Lung (tissue), 12 donors: Measurements from ENCODE around the gene USP32. TPM values are rescaled to one million over a fixed set of nuclear protein-coding genes. Genes with fewer than 3 reads are reported as not detected.

Experiments used
- ATAC-seq: fragments of 200-7000 bp; cut with Tn5 transposase; one replicate; pipeline ENCODE4 v1.9.1; 2020; ENCODE audit warnings: moderate number of reproducible peaks; ENCODE audit not compliant: insufficient read depth, low FRiP score
- DNase-seq, 3 donors: peaks; one replicate each; pipeline ENCODE4 v3.0.0-alpha.2; 2013 to 2017
- H3K27ac ChIP-seq, 2 donors: one replicate each; pipeline ENCODE4 v1.5.1; 2013; ENCODE audit warnings: mild to moderate bottlenecking in 2 of 2, moderate library complexity in 2 of 2, control low read depth in 1 of 2, inconsistent platforms in 1 of 2, low read depth in 1 of 2, low read length in 1 of 2
- H3K27me3 ChIP-seq, 3 donors: one replicate each; pipeline ENCODE4 v1.5.1; 2013; ENCODE audit warnings: low read length in 2 of 3; ENCODE audit not compliant: control insufficient read depth in 3 of 3, insufficient read depth in 3 of 3
- H3K36me3 ChIP-seq, 4 donors: one replicate each; pipeline ENCODE4 v1.5.1; 2013; ENCODE audit warnings: low read length in 4 of 4, mild to moderate bottlenecking in 1 of 4, moderate library complexity in 1 of 4; ENCODE audit not compliant: control insufficient read depth in 4 of 4, insufficient read depth in 4 of 4
- H3K4me1 ChIP-seq, 5 donors: one replicate each; pipeline ENCODE4 v1.5.1; 2013; ENCODE audit warnings: low read length in 5 of 5, mild to moderate bottlenecking in 2 of 5, moderate library complexity in 1 of 5; ENCODE audit not compliant: control insufficient read depth in 5 of 5, insufficient read depth in 5 of 5
- H3K4me3 ChIP-seq: one replicate; pipeline ENCODE4 v1.5.1; 2013; ENCODE audit warnings: mild to moderate bottlenecking, control low read depth, moderate library complexity
- H3K9ac ChIP-seq, 2 donors: one replicate each; pipeline ENCODE4 v1.5.1; 2013; ENCODE audit warnings: low read length in 2 of 2, control low read depth in 1 of 2; ENCODE audit not compliant: insufficient read depth in 1 of 2
- H3K9me3 ChIP-seq, 4 donors: one replicate each; pipeline ENCODE4 v1.5.1; 2013; ENCODE audit warnings: low read length in 3 of 4, mild to moderate bottlenecking in 1 of 4, moderate library complexity in 1 of 4; ENCODE audit not compliant: control insufficient read depth in 4 of 4, insufficient read depth in 3 of 4
- WGBS, 2 donors: extraction: QIAGEN DNeasy Blood & Tissue Kit; methylation state at CpG; one replicate each; pipeline ENCODE4 v1.1.7; 2013; 5-methylcytosine and 5-hydroxymethylcytosine counted together
- polyA plus RNA-seq, 2 donors: library from polyadenylated mRNA; stranded (reverse); fragments of 200-250 nt; gene quantifications; one replicate each; pipeline ENCODE4 v1.2.1, GENCODE V29; 2013
- total RNA-seq, 2 donors: library from RNA; depleted of rRNA in 1 of 2; stranded (reverse); fragments of >200 nt in 1 of 2; gene quantifications; one replicate each; pipeline ENCODE4 v1.2.1, GENCODE V29; 2014 to 2021
- TF ChIP-seq, protein P1 (sequence below): IDR thresholded peaks from 2 replicates; pipeline ENCODE4 v1.5.1; 2012; ENCODE audit warnings: mild to moderate bottlenecking; ENCODE audit errors: control extremely low read depth, extremely low read depth
- donor health status: control.
- donor health status: control.
- donor health status: Bipolar disorder and iron deficiency.
- donor health status: healthy.
- donor health status: DM: yes; HTN: yes; CAD: no.

Gene USP32
- total and polyA plus RNA-seq, 4 donors, result 18.2 to 96.6 (median 51.1) TPM

DNA sequence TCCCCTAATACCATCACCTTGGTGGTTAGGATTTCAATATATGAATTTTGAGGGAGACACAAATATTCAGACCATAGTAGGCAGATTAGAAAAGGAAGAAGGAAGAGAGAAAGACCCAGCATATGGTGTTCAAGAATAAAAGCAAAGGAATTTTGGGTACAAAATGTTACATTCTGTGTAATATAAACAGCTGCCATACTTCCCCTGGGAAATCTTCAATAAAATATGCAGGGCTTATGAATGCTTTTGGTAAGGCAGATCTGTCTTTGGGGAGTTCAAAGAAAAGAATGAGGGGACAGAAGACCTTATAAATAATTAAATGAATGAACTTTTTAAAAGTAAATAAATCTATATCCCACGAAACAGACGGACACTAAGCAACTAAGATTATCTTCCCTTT, 91.9 kb downstream of the USP32 start:
- H3K4me1 ChIP-seq, result peaks cover 0 to 4% (median 0%) of the 10 kb centered on the region in 5 donors
- TF ChIP-seq, protein P1, sequence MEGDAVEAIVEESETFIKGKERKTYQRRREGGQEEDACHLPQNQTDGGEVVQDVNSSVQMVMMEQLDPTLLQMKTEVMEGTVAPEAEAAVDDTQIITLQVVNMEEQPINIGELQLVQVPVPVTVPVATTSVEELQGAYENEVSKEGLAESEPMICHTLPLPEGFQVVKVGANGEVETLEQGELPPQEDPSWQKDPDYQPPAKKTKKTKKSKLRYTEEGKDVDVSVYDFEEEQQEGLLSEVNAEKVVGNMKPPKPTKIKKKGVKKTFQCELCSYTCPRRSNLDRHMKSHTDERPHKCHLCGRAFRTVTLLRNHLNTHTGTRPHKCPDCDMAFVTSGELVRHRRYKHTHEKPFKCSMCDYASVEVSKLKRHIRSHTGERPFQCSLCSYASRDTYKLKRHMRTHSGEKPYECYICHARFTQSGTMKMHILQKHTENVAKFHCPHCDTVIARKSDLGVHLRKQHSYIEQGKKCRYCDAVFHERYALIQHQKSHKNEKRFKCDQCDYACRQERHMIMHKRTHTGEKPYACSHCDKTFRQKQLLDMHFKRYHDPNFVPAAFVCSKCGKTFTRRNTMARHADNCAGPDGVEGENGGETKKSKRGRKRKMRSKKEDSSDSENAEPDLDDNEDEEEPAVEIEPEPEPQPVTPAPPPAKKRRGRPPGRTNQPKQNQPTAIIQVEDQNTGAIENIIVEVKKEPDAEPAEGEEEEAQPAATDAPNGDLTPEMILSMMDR, result no peak
- DNase-seq, result no peak
- no peaks in the 10 kb centered on the region for H3K9me3 ChIP-seq
- H3K36me3 ChIP-seq, result peaks cover 0 to 6% (median 0%) of the 10 kb centered on the region in 4 donors
- 91 to 93% methylated on average over 2 of the region's 2 CpGs for WGBS, 2 donors
- H3K9ac ChIP-seq, result no peak overlapping the region
- no peak overlapping the region for H3K4me3 ChIP-seq
- no peaks in the 10 kb centered on the region for H3K27me3 ChIP-seq
- no peak for ATAC-seq
- H3K27ac ChIP-seq, result no peak overlapping the region

DNA sequence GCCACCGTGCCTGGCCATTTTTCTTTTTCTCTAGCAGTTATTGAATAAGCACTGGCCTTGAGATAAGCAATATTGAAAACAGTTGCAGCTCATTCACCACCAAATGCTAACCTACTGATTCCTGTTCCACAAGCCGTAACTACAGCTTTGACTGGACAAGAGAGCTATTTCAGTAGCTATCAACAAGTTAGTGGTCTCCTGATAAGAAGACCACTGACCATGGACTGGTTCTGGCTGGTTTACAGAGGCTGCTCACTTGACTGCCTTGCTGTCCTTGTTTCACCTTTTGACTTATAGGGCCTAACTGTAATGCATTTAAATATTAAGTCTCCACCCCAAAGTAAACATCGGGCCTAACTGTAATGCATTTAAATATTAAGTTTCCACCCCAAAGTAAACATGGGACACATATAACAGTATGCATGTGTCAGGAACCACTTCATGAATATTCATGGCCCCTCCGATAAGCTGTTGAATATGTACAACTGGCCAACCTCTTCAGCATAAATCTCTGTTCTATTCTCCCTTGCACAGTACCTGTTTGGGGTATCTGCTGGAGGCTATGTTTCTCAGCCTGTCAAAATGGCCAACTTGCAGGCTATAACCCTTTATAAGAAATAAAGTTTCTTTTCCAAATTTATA, 94.1 kb downstream of the USP32 start:
- TF ChIP-seq, protein P1, result no peak
- H3K36me3 ChIP-seq, result peaks cover 0 to 6% (median 1%) of the 10 kb centered on the region in 4 donors
- H3K27ac ChIP-seq, result no peak overlapping the region
- 90 to 93% methylated on average over 4 of the region's 4 CpGs for WGBS, 2 donors
- H3K27me3 ChIP-seq, result no peaks in the 10 kb centered on the region
- H3K9ac ChIP-seq, result no peak overlapping the region
- ATAC-seq, result no peak
- H3K4me1 ChIP-seq, result peaks cover 0 to 4% (median 0%) of the 10 kb centered on the region in 5 donors
- no peak overlapping the region for H3K4me3 ChIP-seq
- no peak for DNase-seq
- H3K9me3 ChIP-seq, result no peaks in the 10 kb centered on the region

DNA sequence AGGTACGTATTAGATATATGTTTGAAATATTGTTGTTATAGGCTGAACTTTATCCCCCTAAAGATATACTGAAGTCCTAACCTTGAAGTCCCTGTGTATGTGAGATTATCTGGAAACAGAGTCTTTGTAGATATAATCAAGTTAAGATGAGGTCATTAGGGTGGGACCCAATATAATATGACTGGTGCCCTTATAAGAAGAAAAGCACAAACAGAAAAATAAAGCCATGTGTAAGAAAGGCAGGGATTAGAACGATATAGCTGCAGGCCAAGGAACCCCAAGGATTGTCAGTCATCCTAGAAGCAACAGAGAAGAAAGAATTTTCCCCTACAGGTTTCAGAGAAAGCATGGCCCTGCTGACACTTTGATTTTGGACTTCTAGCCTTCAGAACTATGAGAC, 95.8 kb downstream of the USP32 start:
- DNase-seq (no peak), ATAC-seq (no peak)
- no peaks in the 10 kb centered on the region for H3K9me3 ChIP-seq
- H3K27me3 ChIP-seq, result no peaks in the 10 kb centered on the region
- no peak overlapping the region for H3K4me3 ChIP-seq
- peaks cover 0 to 6% (median 1%) of the 10 kb centered on the region in 4 donors for H3K36me3 ChIP-seq
- no peak overlapping the region for H3K27ac ChIP-seq
- TF ChIP-seq, protein P1, result no peak
- no peak overlapping the region for H3K9ac ChIP-seq
- 97 to 98% methylated on average over 2 of the region's 2 CpGs for WGBS, 2 donors
- peaks cover 0 to 4% (median 0%) of the 10 kb centered on the region in 5 donors for H3K4me1 ChIP-seq
